ENCODE results near the gene UXT.
"Not testable (repeated sequence)": the region's sequence is repeated elsewhere in the genome, so short reads cannot be mapped to it uniquely, and the experiment has no call there.

Gene UXT

GRCh38 chrX:47687263-47687662 is 28.3 kb upstream of the UXT start:
- no peak for DNase-seq (ENCODE audit: low read depth, low spot score)
- CTCF ChIA-PET: no interaction called here
- POLR2A ChIA-PET: no interaction called here
- no peak overlapping the region for H3K4me3 ChIP-seq (ENCODE audit: low read depth, low read length)
- TF ChIP-seq, protein P1, sequence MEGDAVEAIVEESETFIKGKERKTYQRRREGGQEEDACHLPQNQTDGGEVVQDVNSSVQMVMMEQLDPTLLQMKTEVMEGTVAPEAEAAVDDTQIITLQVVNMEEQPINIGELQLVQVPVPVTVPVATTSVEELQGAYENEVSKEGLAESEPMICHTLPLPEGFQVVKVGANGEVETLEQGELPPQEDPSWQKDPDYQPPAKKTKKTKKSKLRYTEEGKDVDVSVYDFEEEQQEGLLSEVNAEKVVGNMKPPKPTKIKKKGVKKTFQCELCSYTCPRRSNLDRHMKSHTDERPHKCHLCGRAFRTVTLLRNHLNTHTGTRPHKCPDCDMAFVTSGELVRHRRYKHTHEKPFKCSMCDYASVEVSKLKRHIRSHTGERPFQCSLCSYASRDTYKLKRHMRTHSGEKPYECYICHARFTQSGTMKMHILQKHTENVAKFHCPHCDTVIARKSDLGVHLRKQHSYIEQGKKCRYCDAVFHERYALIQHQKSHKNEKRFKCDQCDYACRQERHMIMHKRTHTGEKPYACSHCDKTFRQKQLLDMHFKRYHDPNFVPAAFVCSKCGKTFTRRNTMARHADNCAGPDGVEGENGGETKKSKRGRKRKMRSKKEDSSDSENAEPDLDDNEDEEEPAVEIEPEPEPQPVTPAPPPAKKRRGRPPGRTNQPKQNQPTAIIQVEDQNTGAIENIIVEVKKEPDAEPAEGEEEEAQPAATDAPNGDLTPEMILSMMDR (IDR thresholded peaks at IDR 0.05; ENCODE audit: insufficient read depth, low read length, missing control alignments): no peak

GRCh38 chrX:47683829-47684205 is 24.8 kb upstream of the UXT start:
- TF ChIP-seq, protein P1 (IDR thresholded peaks at IDR 0.05; ENCODE audit: insufficient read depth, low read length, missing control alignments): no peak
- DNase-seq (ENCODE audit: low read depth, low spot score): no peak
- ChIA-PET CTCF (no interaction called here), POLR2A (no interaction called here)
- H3K4me3 ChIP-seq (ENCODE audit: low read depth, low read length): no peak overlapping the region

DNA sequence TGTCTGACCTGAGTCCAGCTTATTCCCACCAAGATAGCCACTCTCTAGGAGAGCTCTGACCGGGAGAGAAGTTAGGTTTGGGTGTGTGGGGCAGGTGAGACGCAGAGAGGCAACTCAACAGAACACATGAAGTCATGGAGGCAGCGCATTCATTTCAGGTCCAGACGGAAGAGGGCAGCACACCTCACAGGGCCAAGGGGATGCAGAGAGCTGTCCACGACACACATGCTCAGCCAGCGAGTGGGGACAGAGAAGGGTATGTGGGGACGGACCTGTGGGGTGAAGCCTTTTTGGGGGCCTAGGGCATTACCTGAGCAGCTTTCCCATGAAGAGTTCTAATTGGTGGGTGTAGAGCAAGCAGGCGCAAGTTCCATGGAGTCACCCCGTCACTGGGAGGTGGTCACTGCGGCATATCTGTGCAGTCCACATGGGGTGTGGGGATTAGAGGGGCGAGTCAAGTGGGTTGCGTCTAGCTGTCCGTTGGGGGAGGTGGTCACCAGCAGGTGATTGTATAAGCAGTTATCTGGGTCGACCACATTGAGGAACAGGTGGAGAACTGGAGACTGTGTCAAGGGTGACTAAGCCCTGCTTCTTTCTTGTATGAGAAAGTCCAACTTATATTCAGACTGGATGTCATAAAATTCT is 24.3 kb upstream of the UXT start:
- no peak for DNase-seq (ENCODE audit: low read depth, low spot score)
- TF ChIP-seq, protein P1 (IDR thresholded peaks at IDR 0.05; ENCODE audit: insufficient read depth, low read length, missing control alignments): no peak
- ChIA-PET POLR2A (no interaction called here), CTCF (no interaction called here)
- no peak overlapping the region for H3K4me3 ChIP-seq (ENCODE audit: low read depth, low read length)

- DNase-seq (ENCODE audit: low read depth, low spot score); H3K4me3 ChIP-seq (ENCODE audit: low read depth, low read length); POLR2A ChIA-PET; CTCF ChIA-PET: not testable (repeated sequence)
Measured at GRCh38 chrX:47675959-47676859, 17.2 kb upstream of the UXT start.

DNA sequence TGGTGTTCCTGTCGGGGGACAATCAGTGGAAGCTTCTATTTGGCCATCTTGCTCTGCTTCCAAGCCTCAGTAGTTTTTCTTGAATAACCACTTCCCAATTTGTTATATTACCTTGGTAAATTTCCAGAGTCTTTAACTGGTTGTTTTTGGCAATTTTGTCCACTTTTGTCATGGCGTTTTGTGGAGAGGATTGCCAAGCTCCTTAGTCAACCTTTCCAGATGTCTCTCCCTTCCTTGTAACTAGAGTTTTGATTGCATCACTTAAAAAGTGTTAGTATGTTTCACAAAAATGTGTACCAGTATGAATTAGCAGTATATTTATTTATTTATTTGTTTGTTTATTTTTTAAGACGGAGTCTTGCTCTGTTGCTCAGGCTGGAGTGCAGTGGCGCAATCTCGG is 15.8 kb upstream of the UXT start:
- CTCF ChIA-PET: no interaction called here
- POLR2A ChIA-PET: no interaction called here
- no peak overlapping the region for H3K4me3 ChIP-seq (ENCODE audit: low read depth, low read length)
- DNase-seq (ENCODE audit: low read depth, low spot score): no peak
- TF ChIP-seq, protein P1 (IDR thresholded peaks at IDR 0.05; ENCODE audit: insufficient read depth, low read length, missing control alignments): no peak

- CTCF ChIA-PET, POLR2A ChIA-PET: not testable (repeated sequence)
Measured at GRCh38 chrX:47665797-47666196, 6.8 kb upstream of the UXT start.

DNA sequence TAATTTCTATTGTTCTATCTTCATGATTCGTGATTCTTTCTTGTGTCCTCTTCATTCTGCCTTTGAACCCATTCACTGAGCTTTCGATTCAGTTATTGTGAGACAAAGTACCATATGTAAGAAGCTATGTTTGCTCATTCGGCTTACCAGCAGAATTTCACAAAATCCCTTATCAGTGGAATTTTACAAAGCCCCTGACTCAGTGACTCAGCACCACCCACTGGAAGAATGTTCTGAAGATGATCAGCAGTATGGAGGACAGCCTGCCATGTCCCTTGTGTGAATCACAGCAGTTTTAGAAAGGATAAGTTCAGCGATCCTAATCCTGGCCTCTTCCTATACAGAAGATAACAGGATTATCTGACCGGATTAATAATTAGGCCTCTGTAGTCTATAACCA is 5.8 kb upstream of the UXT start:
- H3K4me3 ChIP-seq (ENCODE audit: low read depth, low read length): no peak overlapping the region
- ChIA-PET CTCF (no interaction called here), POLR2A (no interaction called here)
- TF ChIP-seq, protein P1 (IDR thresholded peaks at IDR 0.05; ENCODE audit: insufficient read depth, low read length, missing control alignments): no peak
- DNase-seq (ENCODE audit: low read depth, low spot score): no peak

More at GRCh38 chrX:47665797-47666196, 6.8 kb upstream of the UXT start:
- not testable (repeated sequence) for DNase-seq (ENCODE audit: low read depth, low spot score); H3K4me3 ChIP-seq (ENCODE audit: low read depth, low read length)
